Measurements from ENCODE around the gene RAB37. TPM values are rescaled to one million over a fixed set of nuclear protein-coding genes. Genes with fewer than 3 reads are reported as not detected.

The RAB37 gene
- polyA plus RNA-seq, 10 donors: 0.38 to 2.6 (median 1.5) TPM

Other genes with a start within 250 kb of the RAB37 start
- gene CD300LB, start 205.8 kb upstream of the RAB37 start, polyA plus RNA-seq (ENCODE audit: insufficient read length in 10 of 10): under 1 TPM in 7 of 10 donors, not detected in 3; 0.09 to 0.32 (median 0.20) TPM
- 1 to 10 TPM in 1 of 10 donors, under 1 TPM in 8, not detected in 1; 0.34 to 1.1 (median 0.48) TPM for gene CD300C, start 191.1 kb upstream of the RAB37 start, polyA plus RNA-seq (ENCODE audit: insufficient read length in 10 of 10)
- under 1 TPM in 1 of 10 donors, not detected in 9; 0.35 TPM for gene CD300H, start 169.7 kb upstream of the RAB37 start, polyA plus RNA-seq (ENCODE audit: insufficient read length in 10 of 10)
- not detected for gene CD300LD, start 145.0 kb upstream of the RAB37 start, polyA plus RNA-seq (ENCODE audit: insufficient read length in 10 of 10)
- under 1 TPM; 0.04 to 0.84 (median 0.25) TPM for gene CD300E, start 113.5 kb upstream of the RAB37 start, polyA plus RNA-seq (ENCODE audit: insufficient read length in 10 of 10)
- gene CD300LF, start 24.3 kb upstream of the RAB37 start, polyA plus RNA-seq (ENCODE audit: insufficient read length in 10 of 10): under 1 TPM; 0.16 to 0.65 (median 0.35) TPM
- 10 to 100 TPM in 1 of 10 donors, 1 to 10 TPM in 9; 4.9 to 13.4 (median 8.9) TPM for gene NHERF1, start 11.4 kb downstream of the RAB37 start, polyA plus RNA-seq (ENCODE audit: insufficient read length in 10 of 10)
- gene NAT9, start 39.1 kb downstream of the RAB37 start, polyA plus RNA-seq (ENCODE audit: insufficient read length in 10 of 10): 10 to 100 TPM; 28.4 to 40.0 (median 33.4) TPM
- gene GRIN2C, start 122.6 kb downstream of the RAB37 start, polyA plus RNA-seq (ENCODE audit: insufficient read length in 10 of 10): 1 to 10 TPM in 5 of 10 donors, under 1 TPM in 5; 0.60 to 1.8 (median 0.99) TPM
- gene FDXR, start 135.7 kb downstream of the RAB37 start, polyA plus RNA-seq (ENCODE audit: insufficient read length in 10 of 10): 1 to 10 TPM; 1.3 to 5.7 (median 2.5) TPM
- gene FADS6, start 156.4 kb downstream of the RAB37 start, polyA plus RNA-seq (ENCODE audit: insufficient read length in 10 of 10): under 1 TPM in 2 of 10 donors, not detected in 8; 0.24 to 0.84 TPM
- gene USH1G, start 186.0 kb downstream of the RAB37 start, polyA plus RNA-seq (ENCODE audit: insufficient read length in 10 of 10): under 1 TPM in 3 of 10 donors, not detected in 7; 0.04 to 0.69 (median 0.30) TPM
- not detected for gene OTOP2, start 187.0 kb downstream of the RAB37 start, polyA plus RNA-seq (ENCODE audit: insufficient read length in 10 of 10)
- gene OTOP3, start 198.6 kb downstream of the RAB37 start, polyA plus RNA-seq (ENCODE audit: insufficient read length in 10 of 10): not detected
- gene HID1, start 235.5 kb downstream of the RAB37 start, polyA plus RNA-seq (ENCODE audit: insufficient read length in 10 of 10): 1 to 10 TPM; 4.6 to 7.6 (median 5.9) TPM